NB4 (cell line): ENCODE results near the gene XIRP1.

Experiments
- DNase-seq: peaks from one replicate; pipeline ENCODE4 v3.0.0; 2010; ENCODE audit warnings: low read depth
- H3K4me3 ChIP-seq: one replicate; pipeline ENCODE4 v1.5.1; 2011; ENCODE audit warnings: mild to moderate bottlenecking, low read depth, low read length, moderate library complexity
- CTCF ChIP-seq: IDR thresholded peaks from one replicate; pipeline ENCODE4 v1.5.1; 2012; ENCODE audit warnings: low read depth, low read length
- MAX ChIP-seq: IDR thresholded peaks from 2 replicates; pipeline ENCODE4 v1.6.1; 2011; ENCODE audit warnings: low read depth, low read length
- MYC ChIP-seq: IDR thresholded peaks from 2 replicates; pipeline ENCODE4 v1.6.1; 2011; ENCODE audit warnings: low read depth, low read length
- POLR2A ChIP-seq: IDR thresholded peaks from 2 replicates; pipeline ENCODE4 v1.6.1; 2011; ENCODE audit warnings: mild to moderate bottlenecking; ENCODE audit not compliant: insufficient read length; ENCODE audit errors: extremely low read depth

Gene XIRP1

GRCh38 chr3:39192490-39193092 lies at the start of gene XIRP1:
TSS of gene XIRP1 (minus strand) at chr3:39192595. CDS start at chr3:39189445, 3,150 bp downstream.
- no peak within 1 kb of the TSS for H3K4me3 ChIP-seq
- TF ChIP-seq MAX (no peak), MYC (no peak), POLR2A (no peak), CTCF (no peak)
- no peak for DNase-seq

- no peak for TF ChIP-seq POLR2A
- TF ChIP-seq CTCF, result no peak
- no peak for TF ChIP-seq MAX
- no peak for TF ChIP-seq MYC
- DNase-seq, result no peak
- no peak overlapping the region for H3K4me3 ChIP-seq
Measured at GRCh38 chr3:39241561-39241960, 49.2 kb upstream of the XIRP1 start.

- no peak for TF ChIP-seq CTCF
- TF ChIP-seq MAX, result no peak
- no peak for TF ChIP-seq POLR2A
- no peak for TF ChIP-seq MYC
- DNase-seq, result no peak
- no peak overlapping the region for H3K4me3 ChIP-seq
Measured at GRCh38 chr3:39237027-39237426, 44.6 kb upstream of the XIRP1 start.

GRCh38 chr3:39234651-39235050 lies 42.3 kb upstream of the XIRP1 start:
- TF ChIP-seq MYC (no peak), MAX (no peak), POLR2A (no peak), CTCF (no peak)
- no peak for DNase-seq

GRCh38 chr3:39232859-39233258 lies 40.5 kb upstream of the XIRP1 start:
- peak; percentile 27 for DNase-seq
- TF ChIP-seq MYC (no peak), CTCF (no peak), POLR2A (no peak), MAX (no peak)
- no peak overlapping the region for H3K4me3 ChIP-seq

More at GRCh38 chr3:39234651-39235050, 42.3 kb upstream of the XIRP1 start:
- H3K4me3 ChIP-seq, result no peak overlapping the region

- TF ChIP-seq MAX (no peak), MYC (no peak), POLR2A (no peak), CTCF (no peak)
- H3K4me3 ChIP-seq, result no peak overlapping the region
- no peak for DNase-seq
Measured at GRCh38 chr3:39230453-39230852, 38.1 kb upstream of the XIRP1 start.
